Activated CD4-positive, CD25-positive, alpha-beta regulatory T cell treated with anti-CD3 and anti-CD28 coated beads, Interleukin-2, amount 50 U/mL, for 24 hours (primary cell): ENCODE measurements around the gene XXYLT1.
"Not testable (repeated sequence)": the region's sequence is repeated elsewhere in the genome, so short reads cannot be mapped to it uniquely, and the experiment has no call there.

Source experiments
- ATAC-seq, 2 donors: fragments of 150-1000 bp; cut with Tn5 transposase; one replicate each; pipeline ENCODE4 v1.10.0; 2021; ENCODE audit warnings: mild to moderate bottlenecking in 1 of 2, moderate library complexity in 1 of 2

Gene XXYLT1

DNA sequence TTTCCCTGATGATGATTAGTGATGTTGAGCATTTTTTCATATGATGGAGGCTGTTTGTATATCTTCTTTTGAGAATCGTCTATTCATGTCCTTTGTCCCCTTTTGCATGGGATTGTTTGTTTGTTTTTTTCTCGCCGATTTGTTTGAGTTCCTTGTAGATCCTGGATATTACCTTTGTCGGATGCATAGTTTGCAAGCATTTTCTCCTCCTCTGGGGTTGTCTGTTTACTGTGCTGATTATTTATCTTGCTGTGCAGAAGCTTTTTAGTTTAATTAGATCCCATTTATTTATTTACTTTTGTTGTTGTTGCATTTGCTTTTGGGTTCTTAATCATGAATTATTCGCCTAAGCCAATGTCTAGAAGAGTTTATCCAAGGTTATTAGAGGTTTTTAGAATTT, 232.8 kb downstream of the XXYLT1 start:
- ATAC-seq = no peak

DNA sequence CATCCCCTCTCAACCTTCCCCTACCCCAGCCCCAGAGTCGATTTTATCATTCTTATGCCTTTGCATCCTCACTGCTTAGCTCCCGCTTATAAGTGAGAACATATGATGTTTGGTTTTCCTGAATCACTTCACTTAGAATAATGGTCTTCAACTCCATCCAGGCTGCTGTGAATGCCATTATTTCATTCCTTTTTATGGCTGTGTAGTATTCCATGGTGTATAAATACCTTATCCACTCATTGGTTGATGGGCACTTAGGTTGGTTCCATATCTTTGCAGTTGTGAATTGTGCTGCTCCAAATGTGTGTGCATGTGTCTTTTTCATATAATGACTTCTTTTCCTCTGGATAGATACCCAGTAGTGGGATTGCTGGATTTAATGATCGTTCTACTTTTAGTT, 233.4 kb downstream of the XXYLT1 start:
- not testable (repeated sequence) for ATAC-seq

DNA sequence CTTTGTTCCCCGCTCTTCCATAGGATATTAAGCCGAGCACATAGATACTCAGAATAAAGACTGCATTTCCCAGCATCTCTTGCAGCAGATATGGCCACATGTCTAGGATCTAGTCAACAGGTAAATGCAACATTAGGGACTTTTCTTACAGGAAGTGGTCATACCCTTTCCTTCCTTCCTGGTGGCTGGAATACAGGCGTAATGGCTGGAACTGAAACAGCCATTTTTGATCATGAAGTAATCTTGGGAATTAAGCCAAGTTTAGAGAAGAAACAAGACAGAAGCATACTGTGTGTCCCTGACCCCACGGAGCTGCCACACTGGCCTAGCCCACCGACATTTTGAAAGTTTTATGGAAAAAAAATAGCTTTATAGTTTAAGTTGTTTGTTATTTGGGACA, 234.0 kb downstream of the XXYLT1 start:
- no peak for ATAC-seq

DNA sequence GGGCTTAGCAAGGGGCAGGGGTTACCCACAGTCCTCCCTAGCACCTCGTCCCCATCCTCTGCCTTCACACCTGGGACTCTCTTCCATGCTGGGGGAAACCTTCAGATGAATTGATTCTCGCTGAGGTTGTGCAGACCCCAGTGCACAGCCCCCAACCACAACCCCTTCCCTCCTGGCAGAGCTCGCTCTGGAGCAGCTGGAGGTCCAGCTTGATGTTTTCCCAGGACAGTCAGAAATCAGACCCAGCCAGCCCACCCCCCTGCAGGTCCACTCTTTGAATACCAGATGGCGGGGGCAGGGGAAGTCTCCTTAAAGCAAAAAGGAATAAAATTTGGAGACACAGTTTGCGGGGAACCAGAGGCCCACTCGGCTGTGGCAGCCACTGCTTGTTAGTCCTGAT, 234.4 kb downstream of the XXYLT1 start:
- no peak for ATAC-seq

DNA sequence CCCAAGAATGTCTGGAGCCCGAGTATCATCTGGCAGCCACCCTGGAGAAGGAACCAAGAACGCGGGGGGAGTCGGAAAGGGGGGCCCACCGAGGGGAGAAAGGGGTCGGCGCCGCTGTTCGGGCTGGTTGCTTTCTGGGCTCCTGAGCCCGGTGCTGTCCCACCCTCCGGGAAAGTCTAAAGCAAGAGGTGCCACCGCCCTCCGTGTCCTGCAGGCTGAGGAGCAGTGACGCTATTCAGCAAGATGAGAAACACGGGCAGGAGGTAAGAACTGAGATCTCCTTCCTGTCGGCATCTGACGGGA, 234.8 kb downstream of the XXYLT1 start:
- ATAC-seq = no peak

DNA sequence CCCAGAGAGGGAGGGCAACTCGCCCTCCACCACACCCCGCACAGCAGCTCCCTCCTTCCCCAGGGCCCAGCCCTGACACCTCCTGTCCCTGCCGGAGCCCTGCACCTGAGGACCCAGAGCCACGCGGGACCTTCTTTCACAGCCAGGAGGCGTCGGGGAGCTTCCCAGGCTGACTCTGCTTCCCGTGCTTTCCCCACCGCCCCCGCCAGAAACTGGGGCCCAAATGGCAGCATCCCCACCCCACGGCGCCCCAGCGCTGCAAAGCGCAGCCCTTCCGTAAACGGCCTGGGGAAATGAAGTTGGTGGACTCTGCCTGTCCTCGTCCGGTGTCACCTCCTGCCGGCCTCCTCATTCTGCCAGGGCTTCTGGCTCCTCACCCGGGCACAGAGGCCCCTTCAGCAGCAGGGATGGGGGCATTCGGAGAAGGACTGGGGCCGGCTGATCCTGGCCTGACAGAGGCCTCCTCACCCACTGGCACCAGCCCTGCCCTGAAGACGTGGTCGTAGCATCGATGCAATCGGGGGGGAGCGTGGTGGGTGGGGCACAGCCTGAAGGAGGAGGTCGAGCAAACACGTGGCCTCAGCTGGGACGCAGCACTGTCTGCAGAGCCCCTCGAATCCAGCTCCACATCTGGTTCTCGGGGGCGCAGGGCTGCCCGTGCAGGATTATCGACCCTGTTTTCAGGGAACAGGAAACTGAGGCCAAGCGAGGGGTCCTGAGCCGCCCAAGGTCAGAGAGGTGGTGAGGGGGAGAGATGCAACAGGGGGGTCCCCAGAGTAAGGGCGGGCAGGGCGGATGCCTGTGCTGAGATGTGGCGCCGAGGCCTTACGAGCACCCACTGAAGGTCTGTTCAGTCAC, 235.4 kb downstream of the XXYLT1 start:
- no peak for ATAC-seq

DNA sequence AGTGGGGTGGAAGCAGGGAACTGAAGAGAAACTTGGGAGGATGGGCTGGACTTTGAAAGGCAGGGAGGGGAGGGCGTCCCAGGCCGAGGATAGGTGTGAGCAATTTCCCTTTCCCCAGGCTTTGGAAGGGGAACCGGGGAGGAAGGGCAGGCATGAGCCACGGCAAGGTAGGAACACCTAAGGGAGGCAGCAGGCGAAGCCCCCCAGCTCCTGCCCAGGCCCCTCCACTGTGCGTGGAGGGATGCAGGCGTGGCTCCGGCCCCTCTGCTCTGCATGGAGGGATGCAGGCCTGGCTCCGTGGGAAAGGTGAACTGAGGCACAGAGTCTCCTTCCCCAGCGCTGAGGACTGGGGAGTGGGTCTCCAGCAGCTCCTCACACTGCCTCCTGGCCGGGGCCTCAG, 236.4 kb downstream of the XXYLT1 start:
- no peak for ATAC-seq

DNA sequence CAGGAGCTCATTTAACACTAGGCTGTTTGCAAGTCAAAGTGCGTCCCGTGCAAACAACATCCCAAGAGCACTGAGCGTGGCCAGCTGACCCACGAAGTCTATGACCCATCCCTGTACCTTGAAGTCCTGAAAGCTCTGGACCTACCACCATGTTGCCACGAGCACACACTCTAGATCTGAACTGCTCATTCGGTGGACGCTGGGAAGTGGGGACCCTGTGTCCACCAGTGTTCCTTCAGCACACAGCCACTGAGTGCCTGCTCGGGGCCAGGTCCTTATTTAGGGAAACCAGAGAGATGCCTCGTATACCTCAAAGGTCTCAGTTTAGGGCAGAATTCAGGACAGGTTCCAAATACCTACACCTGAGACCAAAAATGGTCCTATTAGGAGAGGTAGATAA, 236.9 kb downstream of the XXYLT1 start:
- ATAC-seq = no peak

DNA sequence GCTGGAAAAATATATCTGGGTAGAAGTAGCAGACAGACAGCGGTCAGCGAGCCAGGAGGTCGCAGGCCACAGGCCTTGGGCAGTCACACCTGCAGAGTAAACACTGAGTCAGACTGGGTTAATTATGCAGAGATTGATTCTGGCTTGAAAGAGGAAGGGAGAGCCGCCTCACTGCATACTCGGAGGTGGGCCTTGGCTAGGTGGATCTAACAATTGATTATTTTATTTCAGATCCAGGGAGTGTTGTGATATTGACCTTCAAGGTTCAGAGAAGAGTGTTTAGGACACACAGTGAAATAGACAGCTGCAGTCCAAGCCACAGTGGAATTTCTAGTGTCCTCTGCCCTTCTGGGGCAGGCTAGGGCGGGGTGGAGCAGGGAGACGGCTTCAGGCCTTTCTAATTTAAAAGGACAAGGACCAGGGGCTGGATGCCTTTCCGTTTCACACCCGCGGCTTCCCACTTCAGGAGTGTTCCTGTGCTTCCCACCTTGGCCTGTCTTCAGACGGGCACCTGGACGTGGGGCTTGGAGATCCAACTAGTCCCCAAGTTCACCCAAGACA, 237.3 kb downstream of the XXYLT1 start:
- ATAC-seq = no peak

DNA sequence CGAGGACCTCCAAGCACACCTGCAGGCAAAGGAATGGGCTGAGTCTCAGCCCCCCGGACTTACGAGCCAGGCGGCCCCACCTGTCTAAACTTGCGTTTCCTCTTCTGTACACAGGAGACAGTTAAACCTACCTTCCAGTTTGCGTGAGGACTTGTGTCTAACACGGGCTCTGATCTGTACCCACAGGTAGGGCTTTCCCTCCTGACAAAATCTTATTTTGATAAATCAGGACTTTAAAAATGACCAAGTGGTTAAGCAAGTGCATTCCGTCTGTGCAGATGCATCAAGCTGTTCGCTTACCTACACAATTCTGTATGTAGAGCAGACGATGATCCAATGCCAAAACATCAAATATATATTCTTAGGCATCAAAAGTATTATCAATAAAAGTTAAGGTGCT, 238.0 kb downstream of the XXYLT1 start:
- no peak for ATAC-seq

DNA sequence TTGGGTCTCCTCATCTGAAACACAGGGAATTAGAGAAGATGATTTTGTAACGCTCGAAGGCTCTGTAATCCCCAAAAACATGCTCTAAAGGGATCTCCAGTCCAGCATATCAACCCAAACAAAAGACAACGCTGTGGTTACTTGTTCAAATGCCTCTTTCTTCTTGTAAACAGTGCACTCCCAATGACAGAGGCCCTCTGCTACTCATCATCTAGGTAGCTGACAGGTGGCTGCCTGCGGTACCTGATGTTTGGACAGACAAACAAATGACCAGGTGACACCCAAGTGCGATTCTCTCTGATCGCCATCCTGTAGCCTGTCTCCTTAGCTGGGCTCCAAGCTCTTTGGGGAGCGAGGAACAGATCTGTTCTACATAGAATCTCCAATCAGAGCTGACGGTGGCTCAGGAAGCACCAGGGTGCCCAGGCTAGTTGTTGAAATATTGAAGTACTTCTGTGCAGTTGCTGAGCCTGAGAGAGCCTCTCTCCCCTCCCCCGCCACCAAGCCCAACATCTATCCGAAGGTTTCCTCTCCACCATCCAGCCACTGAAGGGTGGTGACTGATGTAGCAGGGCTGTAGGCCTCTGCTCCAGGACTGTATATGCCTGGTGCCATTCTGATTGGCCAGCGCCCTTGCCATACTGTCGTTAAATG, 238.7 kb downstream of the XXYLT1 start:
- no peak for ATAC-seq

DNA sequence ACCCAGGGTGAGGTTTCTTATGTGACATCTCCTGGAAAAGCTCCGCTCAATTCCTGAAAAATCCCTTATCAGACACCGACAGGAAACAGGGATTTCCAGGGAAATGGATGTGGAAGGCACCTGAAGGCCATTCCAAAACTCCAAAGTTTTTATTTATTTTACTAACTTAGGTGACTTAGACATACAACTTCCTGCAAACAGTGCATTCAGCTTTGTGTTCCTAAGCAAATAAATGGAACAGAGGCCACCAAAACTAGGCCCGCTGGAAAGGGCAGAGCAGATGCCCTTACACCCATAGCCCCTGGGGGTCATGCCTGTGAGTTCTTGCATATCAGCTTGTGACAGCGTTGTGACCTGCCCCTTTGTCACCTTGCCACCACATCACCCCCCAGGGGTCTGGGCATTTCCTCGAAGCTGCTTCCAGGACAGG, 239.4 kb downstream of the XXYLT1 start:
- no peak for ATAC-seq

DNA sequence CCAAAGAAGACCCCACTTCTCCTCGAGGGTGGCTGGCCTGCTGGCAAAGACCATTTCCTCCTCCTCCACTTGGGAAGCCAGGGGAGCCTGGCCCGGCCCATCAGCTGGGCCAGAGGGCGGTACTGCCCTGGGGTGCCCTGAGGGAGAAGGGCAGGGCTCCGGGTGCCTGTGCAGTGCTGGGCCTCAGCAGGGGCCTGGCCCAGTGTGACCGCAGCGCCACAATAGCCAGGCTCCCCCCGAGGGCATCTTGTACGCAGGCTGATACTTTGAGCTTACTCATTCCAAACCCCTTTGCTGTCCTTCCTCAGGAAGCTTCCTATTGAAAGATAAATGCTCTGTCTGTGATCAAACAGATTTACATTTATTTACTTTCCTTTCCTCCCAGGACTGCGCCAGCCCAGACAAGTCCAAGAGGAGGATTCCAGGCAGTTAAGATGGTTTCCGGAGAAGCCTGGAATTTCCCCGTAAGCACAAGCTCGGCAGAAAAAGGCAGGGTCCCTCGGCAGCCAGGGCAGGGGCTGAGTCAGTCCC, 240.1 kb downstream of the XXYLT1 start:
- no peak for ATAC-seq

DNA sequence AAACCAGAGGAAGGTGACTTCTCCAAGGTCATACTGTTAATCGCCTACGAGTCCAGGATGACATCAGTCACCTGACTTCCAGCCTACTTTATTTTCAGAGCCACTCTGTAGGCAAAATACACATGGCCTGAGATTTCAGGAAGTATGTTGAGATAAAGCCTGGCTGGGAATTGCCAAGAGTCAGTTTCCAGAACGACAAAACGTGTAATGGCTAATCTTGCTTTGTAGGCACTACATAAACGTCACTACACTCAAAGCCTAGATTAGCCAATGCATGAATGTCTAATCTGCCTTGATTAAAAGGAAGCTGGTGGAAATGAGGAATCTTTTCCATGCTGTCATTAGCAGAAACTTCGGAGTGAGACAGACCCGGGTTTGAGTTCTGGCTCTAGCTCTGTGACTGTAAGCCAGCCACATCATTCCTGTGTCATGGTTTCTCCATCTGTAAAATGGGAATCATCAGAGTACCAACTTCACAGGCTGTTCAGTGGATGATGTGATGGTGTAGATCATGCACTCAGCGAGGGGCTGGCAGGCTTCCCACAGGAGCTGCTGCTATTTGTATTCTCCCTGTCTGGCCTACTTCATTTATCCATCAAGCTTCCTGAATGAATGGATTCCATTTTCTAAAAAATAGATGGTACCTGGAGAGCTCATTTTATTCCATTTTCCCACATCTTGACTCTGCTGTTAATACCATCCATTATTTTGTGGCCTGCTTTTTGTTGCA, 241.9 kb downstream of the XXYLT1 start:
- ATAC-seq = no peak

DNA sequence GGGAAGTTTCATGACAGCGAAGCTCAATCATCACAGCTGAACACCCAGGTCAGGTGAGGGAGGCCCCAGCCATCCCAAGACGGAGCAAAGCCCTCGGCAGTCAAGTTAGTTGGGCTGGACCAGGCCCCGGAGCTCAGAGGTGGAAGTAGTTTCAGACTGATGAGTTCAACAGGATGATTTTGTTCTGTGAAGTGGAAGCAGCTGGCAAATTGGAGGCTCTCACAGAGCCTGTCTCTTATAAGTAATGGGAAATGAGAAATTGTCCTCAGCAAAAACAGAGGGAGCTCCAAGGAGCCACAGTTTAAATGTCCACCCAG, 245.1 kb downstream of the XXYLT1 start:
- ATAC-seq = no peak

DNA sequence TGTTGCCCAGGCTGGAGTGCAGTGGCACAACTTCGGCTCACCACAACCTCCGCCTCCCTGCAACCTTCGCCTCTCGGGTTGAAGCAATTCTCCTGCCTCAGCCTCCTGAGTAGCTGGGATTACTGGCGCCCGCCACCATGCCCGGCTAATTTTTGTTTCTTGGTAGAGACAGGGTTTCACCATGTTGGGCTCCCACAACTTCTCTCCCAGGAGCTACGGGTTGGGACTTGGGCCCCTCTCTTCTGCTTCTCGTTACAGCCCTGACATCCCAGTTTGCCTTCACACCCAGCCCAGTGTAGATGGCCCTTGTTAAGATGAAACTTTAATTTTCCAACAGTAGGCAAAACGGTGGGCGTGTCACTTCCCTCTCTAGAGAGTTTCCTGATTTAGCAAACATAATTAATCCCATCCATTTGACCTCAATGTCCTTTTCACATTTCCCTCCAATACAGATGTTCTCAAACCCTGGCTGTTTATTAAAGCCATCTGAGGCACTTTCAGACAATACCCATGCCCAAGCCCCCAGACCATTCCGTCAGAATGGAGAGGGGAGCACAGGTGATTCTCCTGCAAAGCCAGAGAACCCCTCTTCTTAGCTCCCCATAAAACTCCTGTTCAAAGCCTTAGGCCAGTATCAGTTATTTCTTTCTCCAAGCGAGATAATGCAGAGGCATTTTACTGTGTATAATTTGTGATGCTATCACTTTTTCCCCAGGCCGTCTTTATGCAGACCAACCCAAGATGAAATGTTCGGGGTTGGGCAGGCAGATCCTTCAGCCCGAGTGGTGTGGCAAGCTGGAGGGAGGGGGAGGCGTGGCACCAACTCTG, 245.7 kb downstream of the XXYLT1 start:
- no peak for ATAC-seq

DNA sequence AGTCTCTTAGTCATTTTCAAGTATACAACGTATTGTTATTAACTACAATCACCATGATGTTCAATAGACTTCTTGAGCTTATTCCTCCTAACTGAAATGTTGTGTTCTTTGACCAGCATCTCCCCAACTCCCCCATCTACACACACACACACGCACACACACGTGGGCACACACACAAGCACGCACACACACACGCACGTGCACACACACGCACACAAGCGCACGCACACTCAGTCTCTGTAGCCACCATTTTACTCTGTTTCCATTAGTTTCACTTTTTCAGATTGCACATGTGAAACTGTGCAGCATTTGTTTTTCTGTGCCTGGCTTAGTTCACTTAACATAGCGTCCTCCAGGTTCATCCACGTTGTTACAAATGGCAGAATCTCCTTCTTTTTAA, 247.0 kb downstream of the XXYLT1 start:
- ATAC-seq = no peak

DNA sequence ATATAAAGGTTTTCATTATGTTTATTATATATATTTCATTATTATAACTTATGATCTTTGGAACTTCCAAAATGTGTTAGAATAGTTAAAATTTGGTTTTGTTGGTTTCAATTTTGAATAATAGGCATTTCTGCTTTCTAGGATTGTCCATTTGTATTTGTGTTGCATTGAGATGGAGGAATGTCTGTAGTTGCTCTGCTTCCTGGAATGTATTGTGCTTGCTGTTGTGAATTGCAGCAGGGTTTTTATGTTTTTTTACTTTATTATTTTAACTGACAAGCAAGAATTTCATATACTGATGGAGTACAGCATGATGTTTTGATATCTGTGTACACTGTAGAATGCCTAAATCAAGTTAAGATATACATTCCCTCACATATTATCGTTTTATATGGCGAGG, 247.4 kb downstream of the XXYLT1 start:
- ATAC-seq = no peak

DNA sequence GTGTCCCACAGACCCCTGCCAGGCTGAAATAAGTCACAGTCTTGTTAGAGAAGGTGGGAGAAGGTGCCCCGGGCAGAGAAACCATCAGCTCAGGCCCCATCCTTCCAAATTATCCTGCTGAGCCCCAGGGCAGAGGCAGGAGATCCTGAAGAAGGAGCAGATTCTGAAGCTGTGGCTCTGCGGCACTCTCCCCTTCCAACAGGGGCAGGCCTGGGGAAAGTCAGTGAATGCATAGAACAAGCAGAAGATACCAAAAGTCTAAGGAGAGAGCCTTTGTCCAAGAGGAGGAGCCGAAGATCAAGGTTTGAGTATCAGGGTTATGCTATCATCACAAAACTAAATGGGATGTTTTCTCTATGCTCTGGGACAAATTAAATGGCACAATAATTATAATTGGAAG, 249.3 kb downstream of the XXYLT1 start:
- ATAC-seq = no peak

DNA sequence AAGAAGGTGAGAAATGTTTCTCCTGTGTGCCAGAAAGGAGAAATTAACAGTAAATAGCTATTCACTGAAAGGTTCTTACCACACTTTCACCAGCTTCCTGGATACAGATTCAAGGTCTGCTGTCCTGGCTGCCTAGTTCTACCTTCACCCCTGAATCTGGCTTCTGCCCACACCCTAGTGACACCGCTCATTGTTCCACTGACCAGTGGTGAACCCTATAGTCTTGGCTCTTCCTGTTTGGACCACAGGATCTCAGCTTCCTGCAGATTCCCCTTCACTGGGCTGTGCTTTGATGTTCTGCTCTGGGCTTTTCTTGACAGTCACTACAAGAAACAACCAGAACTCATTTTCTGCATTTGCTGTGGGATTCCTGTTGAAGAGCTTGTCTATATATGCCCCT, 250.0 kb downstream of the XXYLT1 start:
- no peak for ATAC-seq

DNA sequence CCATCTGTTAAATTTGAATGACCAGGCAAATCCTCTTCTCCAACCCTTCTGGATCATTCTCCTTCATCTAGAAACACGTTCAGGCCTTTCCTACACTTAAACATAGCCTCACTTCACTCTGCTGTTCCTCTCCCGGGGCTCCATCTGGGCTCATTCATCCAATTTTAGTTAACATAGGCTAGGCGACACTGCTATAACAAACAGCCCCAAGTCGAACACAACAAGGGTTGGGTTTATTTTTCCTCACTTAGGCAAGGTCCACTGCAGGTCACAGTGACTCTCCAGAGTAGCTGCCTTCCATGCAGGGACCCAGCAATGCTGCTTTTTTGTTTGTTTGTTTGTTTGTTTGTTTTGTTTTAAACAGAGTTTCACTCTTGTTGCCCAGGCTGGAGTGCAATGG, 250.8 kb downstream of the XXYLT1 start:
- no peak for ATAC-seq

DNA sequence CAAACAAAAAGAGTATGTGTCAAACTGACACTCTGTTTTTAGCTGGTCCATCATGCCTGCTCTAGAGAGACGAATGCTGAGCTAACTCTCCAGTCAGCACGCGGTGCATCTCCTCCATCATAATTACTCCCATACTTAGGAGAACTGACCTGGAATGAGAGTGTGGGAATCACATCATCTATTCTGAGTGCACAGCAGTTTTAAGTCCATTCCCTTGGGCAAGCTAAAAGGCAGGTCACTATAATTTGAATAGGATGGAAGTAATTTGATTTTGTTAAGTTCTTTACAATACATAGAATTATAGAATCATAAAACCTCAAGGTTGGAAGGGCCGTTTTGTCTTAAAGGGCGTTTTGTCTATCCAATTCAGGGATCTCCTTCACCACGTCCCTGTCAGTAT, 251.6 kb downstream of the XXYLT1 start:
- no peak for ATAC-seq
